ENCODE data around the gene ST3GAL5.

- TF ChIP-seq POLR2AphosphoS5 (IDR thresholded peaks at IDR 0.05) (no peak), CTCF (IDR thresholded peaks at IDR 0.05) (no peak), POLR2A (IDR thresholded peaks at IDR 0.05) (no peak), EP300 (IDR thresholded peaks at IDR 0.05) (no peak)
Measured at GRCh38 chr2:85797263-85797660, 91.5 kb downstream of the ST3GAL5 start.

Measured in sigmoid colon (tissue), 4 donors.